ENCODE measurements around the gene ETS2. TPM values are rescaled to one million over a fixed set of nuclear protein-coding genes. Genes with fewer than 3 reads are reported as not detected.

Gene ETS2
- polyA plus RNA-seq, 1 experiment: 18.8 TPM

GRCh38 chr21:38814126-38815059 is 8.7 kb downstream of the ETS2 start:
- no peak for DNase-seq (ENCODE audit: low read depth)
- POLR2A ChIA-PET: no interaction called here
- Histone ChIP-seq H3K36me3 (ENCODE audit: control insufficient read depth, insufficient read depth, low read length) (peaks cover 27% of the 10 kb centered on the region), H3K4me3 (ENCODE audit: low read depth, low read length) (no peak overlapping the region), H3K27me3 (ENCODE audit: control insufficient read depth, insufficient read depth, low read length) (no peaks in the 10 kb centered on the region)
- CTCF ChIA-PET: interaction anchor here (1.0 kb wide), 1 partner anchor 10 kb away, joined by 3 read pairs; no protein-coding TSS in a partner anchor
- TF ChIP-seq CTCF (IDR thresholded peaks at IDR 0.05; ENCODE audit: insufficient read depth, low read depth, low read length): no peak

GRCh38 chr21:38815060-38815405 is 9.3 kb downstream of the ETS2 start:
- ChIA-PET CTCF (interaction anchor here (1.0 kb wide), 1 partner anchor 9 kb away, joined by 3 read pairs; no protein-coding TSS in a partner anchor), POLR2A (no interaction called here)
- no peak for DNase-seq (ENCODE audit: low read depth)
- H3K4me3 ChIP-seq (ENCODE audit: low read depth, low read length): no peak overlapping the region
- peaks cover 26% of the 10 kb centered on the region for H3K36me3 ChIP-seq (ENCODE audit: control insufficient read depth, insufficient read depth, low read length)
- TF ChIP-seq CTCF (IDR thresholded peaks at IDR 0.05; ENCODE audit: insufficient read depth, low read depth, low read length): no peak
- no peaks in the 10 kb centered on the region for H3K27me3 ChIP-seq (ENCODE audit: control insufficient read depth, insufficient read depth, low read length)

GRCh38 chr21:38816400-38816977 is 10.8 kb downstream of the ETS2 start:
- CTCF ChIA-PET: interaction anchor here (1.3 to 1.7 kb wide), 2 partner anchors 9 to 309 kb away, joined by 3 to 6 read pairs; no protein-coding TSS in a partner anchor
- Histone ChIP-seq H3K4me3 (ENCODE audit: low read depth, low read length) (no peak overlapping the region), H3K36me3 (ENCODE audit: control insufficient read depth, insufficient read depth, low read length) (peaks cover 31% of the 10 kb centered on the region), H3K27me3 (ENCODE audit: control insufficient read depth, insufficient read depth, low read length) (no peaks in the 10 kb centered on the region)
- POLR2A ChIA-PET: no interaction called here
- no peak for TF ChIP-seq CTCF (IDR thresholded peaks at IDR 0.05; ENCODE audit: insufficient read depth, low read depth, low read length)
- no peak for DNase-seq (ENCODE audit: low read depth)

- no peak for TF ChIP-seq CTCF (IDR thresholded peaks at IDR 0.05; ENCODE audit: insufficient read depth, low read depth, low read length)
- CTCF ChIA-PET: interaction anchor here (0.6 to 1.7 kb wide), 6 partner anchors 9 to 321 kb away, joined by 3 to 6 read pairs (median 4); partner anchors contain the start of gene ETS2
These were observed 11.9 kb downstream of the ETS2 start for GRCh38 chr21:38817371-38818324.

More at GRCh38 chr21:38817371-38818324, 11.9 kb downstream of the ETS2 start:
- H3K36me3 ChIP-seq (ENCODE audit: control insufficient read depth, insufficient read depth, low read length): peaks cover 37% of the 10 kb centered on the region
- POLR2A ChIA-PET: no interaction called here
- peak; percentile 19 for DNase-seq (ENCODE audit: low read depth)
- no peak overlapping the region for H3K4me3 ChIP-seq (ENCODE audit: low read depth, low read length)
- no peaks in the 10 kb centered on the region for H3K27me3 ChIP-seq (ENCODE audit: control insufficient read depth, insufficient read depth, low read length)
